ENCODE results near the gene TRAPPC10. TPM values are rescaled to one million over a fixed set of nuclear protein-coding genes. Genes with fewer than 3 reads are reported as not detected.

The TRAPPC10 gene
- total RNA-seq, 2 experiments from 2014 or later = 50.5 to 52.9 TPM

DNA sequence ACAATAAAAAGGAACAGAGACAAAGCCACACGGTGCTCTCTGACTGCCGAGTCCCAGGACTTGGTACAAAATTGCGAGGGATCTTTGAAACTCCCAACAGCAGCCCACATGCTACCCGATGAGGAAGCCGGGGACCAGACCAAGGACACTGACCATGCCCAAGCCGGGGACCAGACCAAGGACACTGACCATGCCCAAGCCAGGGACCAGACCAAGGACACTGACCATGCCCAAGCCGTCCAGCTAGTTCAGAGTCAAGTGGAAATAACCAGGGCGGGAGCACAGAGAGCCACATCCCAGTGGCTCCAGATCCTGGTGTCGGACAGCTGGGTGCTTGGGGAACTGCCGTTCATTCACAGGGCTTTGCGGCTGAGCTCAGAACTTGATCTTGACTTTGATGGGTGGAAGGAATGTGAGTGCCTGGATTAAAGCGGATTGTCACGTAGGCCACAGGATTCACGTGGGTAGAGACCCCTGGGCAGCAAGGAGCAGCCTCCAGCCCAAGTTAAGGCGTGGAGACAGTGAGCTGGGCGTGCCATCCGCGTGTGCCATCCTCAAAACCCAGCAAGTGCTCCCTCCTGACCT lies 16.5 kb upstream of the TRAPPC10 start:
- ChIA-PET POLR2A (no interaction called here), CTCF (interaction anchor here (1.3 kb wide), 1 partner anchor 20 kb away, joined by 3 read pairs; no protein-coding TSS in a partner anchor)

DNA sequence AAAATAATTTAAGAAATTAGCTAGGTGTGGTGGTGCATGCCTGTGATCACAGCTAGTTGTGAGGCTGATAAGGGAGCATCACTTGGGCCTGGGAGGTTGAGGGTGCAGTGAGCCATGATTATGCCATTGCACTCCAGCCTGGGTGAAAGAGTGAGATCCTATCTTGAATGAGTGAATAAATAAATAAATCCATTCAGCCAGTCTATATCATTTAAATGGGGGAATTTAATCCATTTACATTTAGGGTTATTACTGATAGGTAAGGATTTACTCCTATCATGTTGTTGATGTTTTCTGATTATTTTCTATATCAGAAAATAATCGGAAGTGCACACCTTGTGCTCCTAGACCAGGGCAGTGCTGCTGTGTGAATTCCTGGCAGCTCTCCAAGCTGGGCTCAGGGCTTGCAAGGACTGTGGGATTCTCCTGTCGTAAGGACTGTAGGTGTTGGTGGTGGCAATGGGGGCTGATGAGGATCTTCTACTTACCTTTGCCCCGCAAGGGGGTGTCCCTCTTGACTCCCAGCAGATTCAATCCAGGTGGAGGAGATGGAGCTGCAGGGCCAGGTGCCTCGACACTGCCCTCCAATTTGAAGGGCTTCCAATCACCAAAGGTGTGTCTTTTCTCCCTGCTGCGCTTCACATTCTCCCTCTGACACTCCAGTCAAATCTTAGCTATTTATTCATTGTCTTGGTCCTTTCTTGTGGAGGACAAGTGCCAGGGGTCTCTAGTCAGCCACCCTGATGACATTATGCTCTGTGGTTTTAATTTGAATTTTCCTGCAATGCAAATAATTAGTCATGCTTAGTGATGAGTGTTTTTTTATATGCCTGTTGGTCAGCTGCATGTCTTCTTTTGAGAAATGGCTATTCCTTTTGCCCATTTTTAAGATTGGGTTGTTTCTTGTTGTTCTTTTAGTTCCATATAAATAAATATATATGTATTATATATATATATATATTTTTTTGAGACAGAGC lies 14.1 kb upstream of the TRAPPC10 start:
- CTCF ChIA-PET = no interaction called here
- POLR2A ChIA-PET = no interaction called here

DNA sequence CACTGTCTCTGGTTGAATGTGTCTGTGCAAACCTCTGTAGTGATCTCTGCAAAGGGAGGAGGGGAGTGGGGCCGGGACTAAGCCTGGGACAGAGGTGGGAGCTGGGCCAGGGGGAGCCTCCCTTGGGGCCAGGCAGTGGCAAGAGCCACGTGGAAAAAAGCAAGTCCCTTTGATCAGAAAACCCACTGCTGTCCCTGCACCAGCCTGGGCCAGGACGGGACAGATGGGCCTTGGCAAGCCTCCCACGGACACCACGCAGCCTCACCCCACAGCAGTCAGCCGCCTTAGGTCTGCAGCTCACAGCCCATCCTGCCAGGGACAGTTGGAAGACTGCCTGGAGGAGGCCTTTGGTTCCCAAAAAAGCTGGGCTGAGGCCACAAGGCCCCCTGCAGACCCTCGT lies 11.7 kb upstream of the TRAPPC10 start:
- CTCF ChIA-PET = no interaction called here
- POLR2A ChIA-PET = no interaction called here

DNA sequence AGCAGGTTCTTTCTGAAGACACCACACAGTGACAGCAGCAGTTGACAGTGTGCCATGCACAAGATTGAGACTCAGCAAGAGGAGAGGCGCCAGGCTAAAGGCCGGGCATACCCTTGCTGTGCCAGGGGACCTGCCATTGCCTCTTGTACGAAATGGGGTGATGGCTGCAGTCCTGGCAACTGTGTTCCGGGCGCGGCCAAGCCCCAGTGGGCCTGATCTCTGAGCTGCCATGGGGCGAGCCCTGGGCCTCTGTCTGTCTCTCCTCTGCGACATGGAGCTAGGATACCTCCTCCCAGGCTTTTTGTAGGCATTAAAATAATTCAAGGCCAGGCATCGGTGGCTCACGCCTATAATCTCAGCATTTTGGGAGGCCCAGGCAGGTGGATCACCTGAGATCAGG lies 9.6 kb upstream of the TRAPPC10 start:
- CTCF ChIA-PET = interaction anchor here (0.6 kb wide), 1 partner anchor 13 kb away, joined by 3 read pairs; no protein-coding TSS in a partner anchor
- POLR2A ChIA-PET = no interaction called here

DNA sequence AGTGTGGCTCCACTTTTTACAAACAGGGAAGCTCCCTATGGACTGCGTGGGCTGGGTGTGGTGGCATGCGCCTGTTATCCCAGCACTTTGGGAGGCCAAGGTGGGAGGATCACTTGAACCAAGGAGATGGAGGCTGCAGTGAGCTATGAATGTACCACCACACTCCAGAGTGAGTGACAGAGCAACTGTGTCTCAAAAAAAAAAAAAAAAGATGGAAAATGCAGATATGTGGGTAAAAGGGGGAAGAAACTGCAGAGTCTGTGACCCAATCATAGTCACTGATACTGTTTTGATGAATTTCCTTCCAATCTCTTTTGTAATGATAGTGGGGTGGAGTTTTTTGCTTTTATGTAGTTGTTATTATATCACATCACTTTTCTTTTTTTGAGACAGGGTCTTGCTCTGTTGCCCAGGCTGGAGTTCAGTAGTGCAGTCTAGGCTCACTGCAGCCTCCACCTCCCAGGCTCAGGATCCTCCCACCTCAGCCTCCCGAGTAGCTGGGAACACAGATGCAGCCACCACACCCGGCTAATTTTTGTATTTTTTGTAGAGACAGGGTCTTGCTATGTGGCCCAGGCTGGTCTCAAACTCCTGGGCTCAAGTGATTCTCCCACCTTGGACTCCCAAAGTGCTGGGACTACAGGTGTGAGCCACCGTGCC lies 8.7 kb upstream of the TRAPPC10 start:
- ChIA-PET CTCF (interaction anchor here (1.4 kb wide), 1 partner anchor 275 kb away, joined by 3 read pairs; no protein-coding TSS in a partner anchor), POLR2A (no interaction called here)

DNA sequence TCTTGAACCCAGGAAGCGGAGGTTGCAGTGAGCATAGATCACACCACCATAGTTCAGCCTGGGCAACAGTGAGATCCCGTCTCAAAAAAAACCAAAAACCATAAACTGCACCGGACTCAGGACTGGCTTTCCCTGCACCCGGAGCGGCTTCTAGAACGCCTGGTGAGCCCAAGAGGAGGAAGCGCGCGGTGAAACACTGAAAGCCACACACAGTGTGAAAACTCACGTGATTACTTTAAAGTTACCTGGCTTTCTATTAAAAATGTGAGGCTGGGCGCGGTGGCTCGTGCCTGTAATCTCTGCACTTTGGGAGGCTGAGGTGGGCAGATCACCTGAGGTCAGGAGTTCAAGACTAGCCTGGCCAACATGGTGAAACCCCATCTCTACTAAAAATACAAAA lies 7.0 kb upstream of the TRAPPC10 start:
- CTCF ChIA-PET = no interaction called here
- POLR2A ChIA-PET = no interaction called here

DNA sequence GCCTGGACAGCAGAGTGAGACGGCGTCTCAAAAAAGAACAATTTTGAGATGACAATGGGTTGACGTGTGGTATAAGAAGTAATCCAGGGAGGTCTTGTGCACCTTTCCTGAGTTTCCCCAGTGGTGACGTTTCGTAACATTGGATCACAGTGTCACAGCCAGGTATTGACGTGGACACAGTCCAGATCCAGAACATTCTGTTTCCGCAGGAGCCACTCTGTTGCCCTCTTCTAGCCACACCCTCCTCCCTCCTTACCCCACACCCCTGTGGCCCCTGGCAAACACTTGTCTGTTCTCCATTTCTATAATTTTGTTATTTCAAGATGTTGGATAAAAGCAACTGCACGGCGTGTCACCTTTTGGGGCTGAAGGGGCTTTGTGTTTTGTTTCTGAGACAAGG lies 6.5 kb upstream of the TRAPPC10 start:
- ChIA-PET POLR2A (no interaction called here), CTCF (no interaction called here)

DNA sequence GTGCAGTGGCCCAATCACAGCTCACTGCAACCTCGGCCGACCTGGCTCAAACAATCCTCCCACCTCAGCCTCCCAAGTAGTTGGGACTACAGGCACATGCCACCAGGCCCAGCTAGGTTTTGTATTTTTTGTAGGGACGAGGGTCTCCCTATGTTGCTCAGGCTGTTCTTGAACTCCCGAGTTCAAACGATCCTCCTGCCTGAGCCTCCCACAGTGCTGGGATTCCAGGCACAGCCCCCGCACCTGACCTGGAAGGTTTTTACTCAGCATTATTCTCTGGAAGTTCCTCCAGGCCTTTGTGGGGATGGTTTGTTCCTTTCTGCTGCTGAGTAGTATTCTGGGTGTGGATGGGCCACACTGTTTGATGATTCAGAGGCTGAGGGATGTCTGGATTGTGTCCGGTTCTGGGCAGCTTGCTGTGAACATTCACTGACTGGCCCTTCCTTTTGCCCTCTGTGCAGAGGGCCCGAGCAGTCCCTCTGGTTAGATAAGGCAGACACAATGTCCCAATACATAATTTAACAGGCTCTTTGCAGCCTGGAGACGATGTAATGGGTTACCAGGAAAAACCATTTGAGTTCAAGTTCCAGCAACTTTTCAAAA lies 6.0 kb upstream of the TRAPPC10 start:
- ChIA-PET CTCF (no interaction called here), POLR2A (no interaction called here)

DNA sequence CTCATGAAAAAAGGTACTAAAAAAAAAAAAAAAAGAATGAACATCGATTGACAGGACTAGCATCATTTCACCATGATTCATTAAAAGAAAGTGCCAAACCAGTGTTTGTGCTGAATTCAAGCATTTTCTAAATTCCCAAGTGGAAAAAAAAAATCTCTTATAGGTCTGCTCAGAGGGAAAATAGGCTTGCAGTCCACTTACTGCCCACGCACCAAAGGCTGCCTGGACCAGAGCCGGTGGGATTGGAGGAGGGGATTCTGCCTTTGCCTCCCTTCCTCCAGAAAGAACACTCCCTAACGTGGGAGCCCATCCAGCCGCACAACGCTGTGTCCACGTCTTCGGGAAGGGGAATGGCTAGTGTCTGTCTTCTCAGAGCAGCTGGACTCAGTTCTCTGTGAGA lies 5.5 kb upstream of the TRAPPC10 start:
- CTCF ChIA-PET = no interaction called here

DNA sequence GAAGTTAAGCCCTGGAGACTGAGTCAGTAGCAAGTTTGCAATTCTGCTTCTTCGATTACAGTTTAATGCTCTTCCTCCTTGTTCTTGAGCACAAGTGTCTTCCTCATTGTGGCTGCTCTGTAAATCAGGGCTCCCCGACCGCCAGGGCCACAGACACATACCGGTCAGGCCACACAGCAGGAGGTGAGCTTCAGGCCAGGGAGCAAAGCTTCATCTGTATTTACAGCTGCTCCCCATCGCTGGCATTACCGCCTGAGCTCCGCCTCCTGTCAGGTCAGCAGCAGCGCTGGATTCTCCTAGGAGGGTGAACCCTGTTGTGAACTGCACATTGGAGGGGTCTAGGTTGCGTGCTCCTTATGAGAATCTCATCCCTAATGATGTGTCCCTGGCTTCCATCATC lies 1.7 kb upstream of the TRAPPC10 start:
- ChIA-PET POLR2A (no interaction called here), CTCF (no interaction called here)

More for the DNA sequence above, 5.5 kb upstream of the TRAPPC10 start:
- POLR2A ChIA-PET = no interaction called here

DNA sequence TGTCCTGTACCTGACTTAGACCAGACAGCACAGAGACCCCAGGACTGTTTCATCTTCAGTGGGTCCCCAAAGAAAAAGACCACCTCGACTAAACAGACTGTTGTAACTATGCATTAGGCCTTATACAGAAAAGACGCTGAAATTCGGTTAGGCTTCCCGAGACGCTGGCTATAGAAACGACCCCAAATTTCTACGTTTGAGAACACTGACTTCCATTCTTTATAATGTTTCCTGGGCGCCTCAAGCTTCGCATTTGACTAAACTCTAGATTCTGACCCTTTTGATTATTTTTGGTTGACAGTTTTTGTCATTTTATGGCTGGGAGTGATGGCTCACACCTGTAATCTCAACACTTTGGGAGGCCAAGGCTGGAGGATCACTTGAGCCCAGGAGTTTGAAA lies 986 bp upstream of the TRAPPC10 start:
- ChIA-PET CTCF (no interaction called here), POLR2A (no interaction called here)

DNA sequence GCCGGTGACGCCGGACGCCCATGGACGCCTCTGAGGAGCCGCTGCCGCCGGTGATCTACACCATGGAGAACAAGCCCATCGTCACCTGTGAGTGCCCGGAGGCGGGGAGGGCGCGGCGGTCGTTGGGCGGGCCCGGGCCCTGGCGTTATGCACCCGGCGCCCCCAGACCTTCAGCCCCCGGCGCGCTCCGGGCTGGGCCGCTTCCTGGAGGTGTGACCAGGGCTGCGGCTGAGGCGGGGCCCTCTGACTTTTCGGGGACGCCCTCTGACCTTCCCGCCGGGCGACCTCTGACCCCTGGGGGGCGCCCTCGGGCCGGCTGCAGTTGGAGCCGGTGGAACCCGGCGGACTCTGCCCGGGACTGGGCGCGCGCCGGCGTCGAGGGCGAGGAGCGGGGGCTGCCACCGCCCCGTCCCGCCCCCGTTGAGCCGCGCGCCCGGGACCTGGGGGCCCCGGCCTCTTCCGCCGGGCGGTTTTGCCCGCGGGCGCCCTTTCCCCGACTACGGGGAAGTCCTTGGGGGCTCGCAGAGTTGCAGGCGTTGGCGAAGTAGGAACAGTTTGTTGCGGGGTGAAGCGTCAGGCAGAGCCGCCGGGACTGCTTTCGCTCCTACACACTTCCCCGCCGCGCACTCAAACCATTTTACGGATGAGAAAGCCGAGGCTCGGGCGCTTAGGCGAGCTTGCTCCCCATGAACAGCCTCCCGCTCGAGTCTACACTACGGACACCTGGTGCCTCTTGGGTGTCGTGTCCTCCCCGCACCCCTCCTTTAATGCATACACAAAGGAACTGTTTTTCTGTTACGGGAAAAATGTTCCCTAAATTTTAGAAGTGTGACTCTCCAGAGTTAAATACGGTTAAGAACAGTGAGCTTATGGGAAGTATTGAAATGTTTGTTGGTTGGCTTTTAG lies 618 bp downstream of the TRAPPC10 start:
- ChIA-PET POLR2A (interaction anchor here (0.6 to 2.6 kb wide), 4 partner anchors 53 to 395 kb away, joined by 3 to 9 read pairs (median 4); no protein-coding TSS in a partner anchor), CTCF (interaction anchor here (0.6 to 1.2 kb wide), 4 partner anchors 27 to 285 kb away, joined by 3 to 4 read pairs (median 3); no protein-coding TSS in a partner anchor)

DNA sequence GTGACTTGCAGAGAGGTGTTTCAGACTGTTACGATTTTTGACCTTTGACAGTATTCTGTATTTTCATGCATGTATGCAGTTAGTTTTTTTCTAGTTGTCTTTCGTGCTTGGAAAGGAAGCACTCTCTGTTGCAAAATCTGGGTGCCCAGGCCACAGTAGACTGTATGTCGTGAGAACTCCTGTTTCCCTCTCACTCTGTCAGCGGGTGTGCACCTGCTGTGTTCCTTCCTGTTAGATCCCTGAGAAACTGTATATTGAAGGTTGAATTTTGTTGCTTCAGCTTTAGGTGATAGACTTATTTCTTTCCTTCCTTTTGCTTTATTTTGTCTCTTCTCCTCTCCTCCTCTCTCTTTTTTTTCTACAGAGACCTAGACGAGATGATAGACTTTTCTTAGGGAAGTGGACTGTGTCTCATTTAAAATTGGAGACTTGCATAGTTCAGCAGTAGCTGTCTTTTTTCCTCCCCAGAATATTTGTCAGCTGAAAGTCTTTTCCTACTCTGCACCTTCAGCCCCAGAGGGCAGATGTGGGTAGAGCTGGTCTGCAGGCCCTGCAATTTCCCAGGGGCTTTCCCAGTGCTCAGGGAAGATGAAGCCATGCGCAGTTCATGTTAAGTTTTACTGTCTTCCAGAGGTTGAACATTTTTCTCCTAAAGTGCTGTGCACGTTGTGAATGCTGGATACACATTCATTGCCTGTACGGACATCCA lies 1.4 kb downstream of the TRAPPC10 start:
- CTCF ChIA-PET = interaction anchor here (0.6 to 1.4 kb wide), 5 partner anchors 26 to 284 kb away, joined by 3 to 4 read pairs (median 3); no protein-coding TSS in a partner anchor
- POLR2A ChIA-PET = interaction anchor here (0.6 to 2.6 kb wide), 3 partner anchors 52 to 914 kb away, joined by 3 to 9 read pairs (median 7); no protein-coding TSS in a partner anchor

DNA sequence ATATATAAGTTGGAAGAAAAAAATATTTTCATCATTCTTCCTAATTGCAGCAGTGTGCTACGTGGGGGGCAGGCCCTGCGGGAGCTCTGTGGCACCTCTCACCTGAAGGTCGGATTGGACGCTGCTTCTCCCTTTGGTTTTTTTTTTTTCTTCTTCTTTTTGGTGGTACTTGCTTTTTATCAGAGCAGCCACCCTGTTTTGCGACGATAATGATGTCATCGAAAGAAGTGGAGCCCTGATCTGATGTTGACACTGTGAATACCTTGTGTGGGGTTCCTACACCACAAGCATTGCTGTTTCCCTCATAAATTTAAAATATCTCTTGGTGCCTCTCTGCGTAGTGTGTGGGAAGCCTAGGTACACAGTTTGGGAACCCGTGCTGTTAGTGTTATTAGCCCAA lies 5.5 kb downstream of the TRAPPC10 start:
- POLR2A ChIA-PET = no interaction called here
- CTCF ChIA-PET = interaction anchor here (1.0 kb wide), 1 partner anchor 20 kb away, joined by 4 read pairs; no protein-coding TSS in a partner anchor

DNA sequence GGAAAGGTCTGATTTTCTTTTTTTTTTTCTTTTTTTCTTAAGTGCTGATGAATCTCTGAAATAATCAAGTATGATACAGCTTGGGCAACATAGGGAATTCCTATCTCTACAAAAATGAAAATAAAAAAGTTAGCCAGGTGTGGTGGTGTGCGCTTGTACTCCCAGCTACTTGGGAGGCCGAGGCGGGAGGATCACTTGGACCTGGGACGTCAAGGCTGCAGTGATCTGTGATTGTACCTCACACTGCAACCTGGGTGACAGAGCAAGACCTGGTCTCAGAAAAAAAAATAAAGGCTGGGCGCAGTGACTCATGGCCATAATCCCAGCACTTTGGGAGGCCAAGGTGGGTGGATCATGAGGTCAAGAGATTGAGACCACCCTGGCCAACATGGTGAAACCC lies 6.0 kb downstream of the TRAPPC10 start:
- CTCF ChIA-PET = interaction anchor here (1.0 kb wide), 1 partner anchor 20 kb away, joined by 4 read pairs; no protein-coding TSS in a partner anchor
- POLR2A ChIA-PET = no interaction called here

DNA sequence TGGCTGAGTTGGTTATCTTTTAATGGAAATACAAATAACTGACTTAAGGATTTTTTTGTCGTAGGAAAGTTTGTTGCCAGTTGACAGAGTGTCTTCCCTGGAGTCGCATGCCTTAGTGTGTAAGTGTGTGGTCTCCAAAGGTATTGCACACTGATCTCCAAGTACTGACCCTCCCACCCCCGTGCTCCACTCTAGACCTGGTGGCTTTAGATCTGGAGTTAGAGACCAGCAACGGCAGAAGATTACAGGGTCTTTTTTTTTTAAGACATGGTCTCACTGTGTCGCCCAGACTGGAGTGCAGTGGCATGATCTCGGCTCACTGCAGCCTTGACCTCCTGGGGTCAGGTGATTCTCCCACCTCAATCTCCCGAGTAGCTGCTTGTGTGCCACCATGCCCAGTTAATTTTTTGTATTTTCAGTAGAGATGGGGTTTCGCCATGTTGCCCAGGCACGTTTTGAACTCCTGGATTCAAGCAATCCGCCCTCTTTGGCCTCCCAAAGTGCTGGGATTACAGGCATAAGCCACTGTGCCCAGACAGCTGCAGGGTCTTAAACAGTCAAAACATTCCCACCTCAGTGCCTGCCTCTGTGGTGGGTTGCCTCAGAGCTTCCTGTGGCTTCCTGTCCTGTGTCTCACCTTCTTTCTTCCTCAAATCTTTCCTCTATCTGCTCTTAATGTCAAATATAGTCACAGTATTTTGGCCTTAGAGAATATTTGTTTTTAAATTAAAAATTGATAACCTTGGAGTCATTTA lies 6.9 kb downstream of the TRAPPC10 start:
- POLR2A ChIA-PET = no interaction called here
- CTCF ChIA-PET = interaction anchor here (0.6 to 0.8 kb wide), 2 partner anchors 100 to 208 kb away, joined by 3 read pairs; no protein-coding TSS in a partner anchor

DNA sequence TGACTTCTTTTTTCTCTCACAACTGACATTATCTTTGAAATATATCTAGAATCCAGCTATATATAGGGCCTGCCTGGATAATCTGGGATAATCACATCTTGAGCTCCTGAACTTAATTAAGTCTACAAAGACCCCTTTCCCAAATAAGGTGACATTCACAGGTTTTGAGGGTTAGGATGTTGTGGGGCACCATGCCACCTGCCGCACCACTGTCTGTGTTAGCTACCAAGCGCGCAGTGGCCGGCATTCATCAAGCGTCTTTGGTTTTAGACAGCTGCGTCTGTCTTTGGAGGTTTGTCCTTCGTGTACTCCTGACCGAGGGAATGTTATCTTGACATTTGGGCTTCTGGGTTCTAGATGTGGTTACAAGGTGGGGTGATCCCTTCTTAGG lies 7.5 kb downstream of the TRAPPC10 start:
- ChIA-PET CTCF (interaction anchor here (0.6 to 0.8 kb wide), 2 partner anchors 101 to 209 kb away, joined by 3 read pairs; no protein-coding TSS in a partner anchor), POLR2A (no interaction called here)

Measured in activated CD8-positive, alpha-beta memory T cell treated with anti-CD3 and anti-CD28 coated beads for 36 hours (primary cell).